Body of pancreas (tissue), 4 donors: ENCODE results near the gene IGFN1.

Source experiments
- CTCF ChIP-seq, 7 experiments: fragments of 450-650 bp in 4 of 7; fragments of 200-600 bp in 3 of 7; sonication (generic) in 3 of 7; IDR thresholded peaks; one replicate each; pipeline ENCODE4 v1.5.1; 2016 to 2019; ENCODE audit warnings: antibody characterized with exemption in 7 of 7
- POLR2A ChIP-seq, 3 donors: fragments of 450-650 bp; IDR thresholded peaks; one replicate each; pipeline ENCODE4 v1.6.1; 2016; ENCODE audit warnings: antibody characterized with exemption in 3 of 3, mild to moderate bottlenecking in 2 of 3

GRCh38 chr1:201229095-201229494 is 38.5 kb downstream of the IGFN1 start:
- TF ChIP-seq CTCF (IDR thresholded peaks at IDR 0.05) (no peak), POLR2A (IDR thresholded peaks at IDR 0.05) (no peak)
